CD8-positive, alpha-beta memory T cell (primary cell): ENCODE results near the gene CLNK. TPM values are rescaled to one million over a fixed set of nuclear protein-coding genes. Genes with fewer than 3 reads are reported as not detected.

Experiments
- CTCF ChIA-PET: fragments of 350-600 bp; sonication (Branson Sonifier 250); formaldehyde crosslinking; loops from one replicate; lab custom pipeline; 2021; ENCODE audit warnings: antibody characterized with exemption; lab: Charles Lee
- POLR2A ChIA-PET: fragments of 350-600 bp; sonication (Branson Sonifier 250); formaldehyde crosslinking; loops from one replicate; lab custom pipeline; 2021; ENCODE audit warnings: antibody characterized with exemption; lab: Charles Lee
- DNase-seq, 5 donors: peaks; one replicate each; pipeline versions ENCODE4 v3.0.0 to v3.0.0-alpha.2; 2020 to 2022; ENCODE audit warnings: mixed read lengths in 1 of 5
- H3K27ac ChIP-seq: one replicate; pipeline ENCODE4 v1.7.0; 2013; ENCODE audit warnings: low read depth, mild to moderate bottlenecking, low read length, moderate library complexity
- H3K27me3 ChIP-seq: 2 replicates; pipeline ENCODE4 v1.7.0; 2013; ENCODE audit warnings: low read length, mild to moderate bottlenecking; ENCODE audit not compliant: insufficient read depth, poor library complexity, severe bottlenecking
- H3K36me3 ChIP-seq: 2 replicates; pipeline ENCODE4 v1.7.0; 2013; ENCODE audit warnings: mild to moderate bottlenecking, low read length, moderate library complexity; ENCODE audit not compliant: insufficient read depth
- H3K4me1 ChIP-seq: 2 replicates; pipeline ENCODE4 v1.7.0; 2013; ENCODE audit warnings: mild to moderate bottlenecking, low read length, moderate library complexity; ENCODE audit not compliant: insufficient read depth
- H3K4me3 ChIP-seq: 2 replicates; pipeline ENCODE4 v1.7.0; 2013; ENCODE audit warnings: mild to moderate bottlenecking, low read length
- H3K9me3 ChIP-seq: 2 replicates; pipeline ENCODE4 v1.7.0; 2013; ENCODE audit warnings: mild to moderate bottlenecking, low read length
- H3K27ac Mint-ChIP-seq, 8 donors: one replicate each; pipeline ENCODE4 v1.8.0; 2020 to 2021; ENCODE audit warnings: mixed read lengths in 8 of 8, mild to moderate bottlenecking in 6 of 8, inconsistent platforms in 3 of 8, moderate library complexity in 3 of 8
- H3K27me3 Mint-ChIP-seq, 2 donors: one replicate each; pipeline ENCODE4 v1.8.0; 2020 to 2021; ENCODE audit warnings: mixed read lengths in 2 of 2, mild to moderate bottlenecking in 1 of 2, moderate library complexity in 1 of 2
- H3K36me3 Mint-ChIP-seq, 3 donors: one replicate each; pipeline ENCODE4 v1.8.0; 2020 to 2021; ENCODE audit warnings: mixed read lengths in 3 of 3, inconsistent platforms in 1 of 3, mild to moderate bottlenecking in 1 of 3
- H3K4me1 Mint-ChIP-seq, 3 donors: one replicate each; pipeline ENCODE4 v1.8.0; 2020 to 2021; ENCODE audit warnings: mixed read lengths in 3 of 3, inconsistent platforms in 1 of 3, mild to moderate bottlenecking in 1 of 3
- H3K4me3 Mint-ChIP-seq, 7 donors: one replicate each; pipeline ENCODE4 v1.8.0; 2020 to 2021; ENCODE audit warnings: mixed read lengths in 7 of 7, mild to moderate bottlenecking in 6 of 7, moderate library complexity in 4 of 7, inconsistent platforms in 2 of 7
- H3K9me3 Mint-ChIP-seq, 5 donors: one replicate each; pipeline ENCODE4 v1.8.0; 2020 to 2022; ENCODE audit warnings: mixed read lengths in 5 of 5, mild to moderate bottlenecking in 3 of 5, moderate library complexity in 2 of 5, inconsistent platforms in 1 of 5
- polyA plus RNA-seq: library from polyadenylated mRNA; unstranded; fragments of 300-500 nt; fragmentation: Illumina TruSeq; gene quantifications from one replicate; pipeline ENCODE4 v1.2.3, GENCODE V29; 2021
- total RNA-seq, 2 experiments: library from RNA; stranded (reverse); gene quantifications; one replicate each; pipeline ENCODE4 v1.2.3, GENCODE V29; 2021

CLNK gene
- total and polyA plus RNA-seq, 3 experiments from 2014 or later = 0.11 to 0.31 TPM; not detected in 1

GRCh38 chr4:10456260-10456594 lies 228.3 kb downstream of the CLNK start:
- CTCF ChIA-PET = no interaction called here
- peaks cover 8% of the 10 kb centered on the region for H3K36me3 ChIP-seq
- POLR2A ChIA-PET = interaction anchor here (1.2 kb wide), 1 partner anchor 40 kb away, joined by 3 read pairs; no protein-coding TSS in a partner anchor
- H3K9me3 ChIP-seq = peaks cover 3% of the 10 kb centered on the region
- peaks cover 0 to 1% of the 10 kb centered on the region in 2 donors for H3K27me3 Mint-ChIP-seq
- no peak for DNase-seq
- peak overlapping the region; percentile 61 to 95 (median 92) for H3K27ac Mint-ChIP-seq
- H3K9me3 Mint-ChIP-seq = peaks cover 0 to 10% (median 0%) of the 10 kb centered on the region in 5 donors
- peak overlapping the region; percentile 61 for H3K27ac ChIP-seq
- no peaks in the 10 kb centered on the region for H3K27me3 ChIP-seq
- peaks cover 33 to 72% (median 63%) of the 10 kb centered on the region in 3 donors for H3K4me1 Mint-ChIP-seq
- H3K4me3 ChIP-seq = peak overlapping the region; percentile 64
- peak overlapping the region; percentile 88 to 94 (median 88) for H3K4me3 Mint-ChIP-seq
- H3K4me1 ChIP-seq = peaks cover 26% of the 10 kb centered on the region
- H3K36me3 Mint-ChIP-seq = peaks cover 21 to 34% (median 23%) of the 10 kb centered on the region in 3 donors

- H3K4me1 ChIP-seq = peaks cover 20% of the 10 kb centered on the region
- peak overlapping the region in 5 of 7 donors; percentile 7 to 93 (median 41) for H3K4me3 Mint-ChIP-seq
- no peak for DNase-seq
- peak overlapping the region in 1 of 8 donors; percentile 92 for H3K27ac Mint-ChIP-seq
- no peak overlapping the region for H3K27ac ChIP-seq
- peaks cover 3% of the 10 kb centered on the region for H3K9me3 ChIP-seq
- H3K36me3 ChIP-seq = peaks cover 11% of the 10 kb centered on the region
- POLR2A ChIA-PET = no interaction called here
- peaks cover 0 to 1% of the 10 kb centered on the region in 2 donors for H3K27me3 Mint-ChIP-seq
- H3K4me1 Mint-ChIP-seq = peaks cover 25 to 68% (median 55%) of the 10 kb centered on the region in 3 donors
- H3K27me3 ChIP-seq = no peaks in the 10 kb centered on the region
- peaks cover 0 to 17% (median 4%) of the 10 kb centered on the region in 5 donors for H3K9me3 Mint-ChIP-seq
- H3K36me3 Mint-ChIP-seq = peaks cover 25 to 44% (median 31%) of the 10 kb centered on the region in 3 donors
- H3K4me3 ChIP-seq = no peak overlapping the region
- CTCF ChIA-PET = no interaction called here
Measured at GRCh38 chr4:10455133-10455532, 229.4 kb downstream of the CLNK start.

- H3K9me3 Mint-ChIP-seq = peaks cover 0 to 20% (median 6%) of the 10 kb centered on the region in 5 donors
- H3K4me3 Mint-ChIP-seq = peak overlapping the region in 2 of 7 donors; percentile 11 to 69
- DNase-seq = no peak
- peak overlapping the region in 4 of 8 donors; percentile 44 to 92 (median 68) for H3K27ac Mint-ChIP-seq
- Histone ChIP-seq H3K27ac (no peak overlapping the region), H3K27me3 (no peaks in the 10 kb centered on the region), H3K4me3 (no peak overlapping the region), H3K36me3 (peaks cover 11% of the 10 kb centered on the region), H3K4me1 (peaks cover 20% of the 10 kb centered on the region), H3K9me3 (peaks cover 3% of the 10 kb centered on the region)
- ChIA-PET POLR2A (no interaction called here), CTCF (no interaction called here)
- H3K27me3 Mint-ChIP-seq = peaks cover 0 to 1% of the 10 kb centered on the region in 2 donors
- peaks cover 29 to 48% (median 35%) of the 10 kb centered on the region in 3 donors for H3K36me3 Mint-ChIP-seq
- H3K4me1 Mint-ChIP-seq = peaks cover 25 to 67% (median 52%) of the 10 kb centered on the region in 3 donors
Measured at GRCh38 chr4:10454726-10455125, 229.8 kb downstream of the CLNK start.

- H3K4me1 Mint-ChIP-seq = peaks cover 25 to 61% (median 51%) of the 10 kb centered on the region in 3 donors
- no peaks in the 10 kb centered on the region for H3K27me3 Mint-ChIP-seq
- CTCF ChIA-PET = no interaction called here
- Histone ChIP-seq H3K4me1 (peaks cover 20% of the 10 kb centered on the region), H3K27ac (no peak overlapping the region), H3K9me3 (peaks cover 3% of the 10 kb centered on the region), H3K36me3 (peaks cover 11% of the 10 kb centered on the region), H3K27me3 (no peaks in the 10 kb centered on the region), H3K4me3 (no peak overlapping the region)
- peaks cover 31 to 54% (median 41%) of the 10 kb centered on the region in 3 donors for H3K36me3 Mint-ChIP-seq
- peak overlapping the region in 3 of 7 donors; percentile 7 to 69 (median 33) for H3K4me3 Mint-ChIP-seq
- DNase-seq = no peak
- POLR2A ChIA-PET = no interaction called here
- H3K27ac Mint-ChIP-seq = peak overlapping the region in 2 of 8 donors; percentile 44 to 92
- H3K9me3 Mint-ChIP-seq = peaks cover 0 to 25% (median 9%) of the 10 kb centered on the region in 5 donors
Measured at GRCh38 chr4:10454121-10454520, 230.4 kb downstream of the CLNK start.

GRCh38 chr4:10448991-10449390 lies 235.6 kb downstream of the CLNK start:
- Mint-ChIP-seq H3K27me3 (peaks cover 0 to 1% of the 10 kb centered on the region in 2 donors), H3K27ac (no peak overlapping the region), H3K36me3 (peaks cover 55 to 89% (median 83%) of the 10 kb centered on the region in 3 donors), H3K4me1 (peaks cover 7 to 40% (median 24%) of the 10 kb centered on the region in 3 donors), H3K4me3 (no peak overlapping the region), H3K9me3 (peaks cover 19 to 69% (median 47%) of the 10 kb centered on the region in 5 donors)
- ChIA-PET CTCF (interaction anchor here (2.1 kb wide), 1 partner anchor 12 kb away, joined by 7 read pairs; no protein-coding TSS in a partner anchor), POLR2A (no interaction called here)
- H3K9me3 ChIP-seq = peaks cover 7% of the 10 kb centered on the region
- H3K36me3 ChIP-seq = peaks cover 25% of the 10 kb centered on the region
- no peak overlapping the region for H3K4me3 ChIP-seq
- no peaks in the 10 kb centered on the region for H3K27me3 ChIP-seq
- H3K4me1 ChIP-seq = no peaks in the 10 kb centered on the region
- DNase-seq = no peak
- H3K27ac ChIP-seq = no peak overlapping the region

GRCh38 chr4:10442976-10443375 lies 241.6 kb downstream of the CLNK start:
- H3K9me3 ChIP-seq = peaks cover 8% of the 10 kb centered on the region
- H3K4me3 Mint-ChIP-seq = no peak overlapping the region

GRCh38 chr4:10441512-10441911 lies 243.1 kb downstream of the CLNK start:
- no peak overlapping the region for H3K4me3 ChIP-seq
- no peak overlapping the region for H3K27ac ChIP-seq
- Mint-ChIP-seq H3K27ac (no peak overlapping the region), H3K4me1 (no peaks in the 10 kb centered on the region), H3K36me3 (peaks cover 17 to 66% (median 38%) of the 10 kb centered on the region in 3 donors), H3K4me3 (no peak overlapping the region), H3K27me3 (peaks cover 0 to 1% of the 10 kb centered on the region in 2 donors), H3K9me3 (peaks cover 34 to 64% (median 48%) of the 10 kb centered on the region in 5 donors)
- peaks cover 14% of the 10 kb centered on the region for H3K36me3 ChIP-seq
- no peaks in the 10 kb centered on the region for H3K27me3 ChIP-seq
- ChIA-PET CTCF (no interaction called here), POLR2A (no interaction called here)
- peaks cover 8% of the 10 kb centered on the region for H3K9me3 ChIP-seq
- DNase-seq = no peak
- H3K4me1 ChIP-seq = no peaks in the 10 kb centered on the region

More at GRCh38 chr4:10442976-10443375, 241.6 kb downstream of the CLNK start:
- H3K36me3 ChIP-seq = peaks cover 14% of the 10 kb centered on the region
- peaks cover under 1 to 6% (median 2%) of the 10 kb centered on the region in 3 donors for H3K4me1 Mint-ChIP-seq
- DNase-seq = no peak
- H3K27ac Mint-ChIP-seq = no peak overlapping the region
- POLR2A ChIA-PET = no interaction called here
- CTCF ChIA-PET = no interaction called here
- H3K27ac ChIP-seq = no peak overlapping the region
- H3K36me3 Mint-ChIP-seq = peaks cover 27 to 70% (median 47%) of the 10 kb centered on the region in 3 donors
- no peaks in the 10 kb centered on the region for H3K27me3 ChIP-seq
- peaks cover 42 to 75% (median 58%) of the 10 kb centered on the region in 5 donors for H3K9me3 Mint-ChIP-seq
- H3K4me1 ChIP-seq = no peaks in the 10 kb centered on the region
- no peak overlapping the region for H3K4me3 ChIP-seq
- peaks cover 0 to 1% of the 10 kb centered on the region in 2 donors for H3K27me3 Mint-ChIP-seq

GRCh38 chr4:10438924-10439323 lies 245.6 kb downstream of the CLNK start:
- H3K4me1 ChIP-seq = no peaks in the 10 kb centered on the region
- H3K4me1 Mint-ChIP-seq = no peaks in the 10 kb centered on the region
- no peak overlapping the region for H3K4me3 Mint-ChIP-seq
- H3K9me3 ChIP-seq = peaks cover 4% of the 10 kb centered on the region
- no peak overlapping the region for H3K27ac ChIP-seq
- H3K27ac Mint-ChIP-seq = peak overlapping the region in 1 of 8 donors; percentile 43
- H3K9me3 Mint-ChIP-seq = peaks cover 22 to 43% (median 29%) of the 10 kb centered on the region in 5 donors
- POLR2A ChIA-PET = no interaction called here
- H3K4me3 ChIP-seq = no peak overlapping the region
- H3K36me3 Mint-ChIP-seq = peaks cover 5 to 42% (median 14%) of the 10 kb centered on the region in 3 donors
- H3K36me3 ChIP-seq = no peaks in the 10 kb centered on the region
- H3K27me3 Mint-ChIP-seq = no peaks in the 10 kb centered on the region
- DNase-seq = no peak
- H3K27me3 ChIP-seq = no peaks in the 10 kb centered on the region
- CTCF ChIA-PET = no interaction called here
